Astrocyte (in vitro differentiated cells and primary cell): ENCODE results near the gene GAB2.

Source experiments
- EZH2 ChIP-seq: IDR thresholded peaks from 2 replicates; pipeline ENCODE4 v1.6.1; 2012; ENCODE audit warnings: mild to moderate bottlenecking, low read length, inconsistent platforms; ENCODE audit not compliant: insufficient read depth
- TF ChIP-seq, protein P1 (sequence below): IDR thresholded peaks from 2 replicates; pipeline ENCODE4 v1.5.1; 2011; ENCODE audit warnings: low read depth, mild to moderate bottlenecking, inconsistent platforms, low read length, moderate library complexity; ENCODE audit not compliant: insufficient read depth

DNA sequence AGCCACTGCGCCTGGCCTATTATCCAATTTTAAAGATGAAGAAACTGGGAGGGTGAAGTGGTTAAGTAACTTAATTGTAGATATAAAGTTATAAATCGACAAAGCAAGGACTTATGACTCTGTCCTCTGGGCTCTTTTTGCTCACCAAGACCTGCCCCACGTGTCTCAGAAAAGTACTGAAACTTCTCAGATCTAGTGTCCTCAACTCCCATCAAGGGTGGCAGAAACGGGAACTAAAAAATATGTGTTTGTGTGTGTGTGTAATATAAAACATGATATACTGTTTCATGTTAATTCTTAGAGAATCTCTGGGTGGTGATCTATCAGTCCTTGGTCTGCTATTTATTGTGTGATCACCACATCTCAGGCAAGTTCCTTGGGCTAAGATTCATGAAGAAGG, 104.9 kb downstream of the GAB2 start:
- TF ChIP-seq EZH2, result no peak
- TF ChIP-seq, protein P1, sequence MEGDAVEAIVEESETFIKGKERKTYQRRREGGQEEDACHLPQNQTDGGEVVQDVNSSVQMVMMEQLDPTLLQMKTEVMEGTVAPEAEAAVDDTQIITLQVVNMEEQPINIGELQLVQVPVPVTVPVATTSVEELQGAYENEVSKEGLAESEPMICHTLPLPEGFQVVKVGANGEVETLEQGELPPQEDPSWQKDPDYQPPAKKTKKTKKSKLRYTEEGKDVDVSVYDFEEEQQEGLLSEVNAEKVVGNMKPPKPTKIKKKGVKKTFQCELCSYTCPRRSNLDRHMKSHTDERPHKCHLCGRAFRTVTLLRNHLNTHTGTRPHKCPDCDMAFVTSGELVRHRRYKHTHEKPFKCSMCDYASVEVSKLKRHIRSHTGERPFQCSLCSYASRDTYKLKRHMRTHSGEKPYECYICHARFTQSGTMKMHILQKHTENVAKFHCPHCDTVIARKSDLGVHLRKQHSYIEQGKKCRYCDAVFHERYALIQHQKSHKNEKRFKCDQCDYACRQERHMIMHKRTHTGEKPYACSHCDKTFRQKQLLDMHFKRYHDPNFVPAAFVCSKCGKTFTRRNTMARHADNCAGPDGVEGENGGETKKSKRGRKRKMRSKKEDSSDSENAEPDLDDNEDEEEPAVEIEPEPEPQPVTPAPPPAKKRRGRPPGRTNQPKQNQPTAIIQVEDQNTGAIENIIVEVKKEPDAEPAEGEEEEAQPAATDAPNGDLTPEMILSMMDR, result no peak
